ENCODE data around the gene ANXA1. TPM values are rescaled to one million over a fixed set of nuclear protein-coding genes. Genes with fewer than 3 reads are reported as not detected.

Gene ANXA1
- polyA plus RNA-seq, 1 experiment, result 596 TPM

DNA sequence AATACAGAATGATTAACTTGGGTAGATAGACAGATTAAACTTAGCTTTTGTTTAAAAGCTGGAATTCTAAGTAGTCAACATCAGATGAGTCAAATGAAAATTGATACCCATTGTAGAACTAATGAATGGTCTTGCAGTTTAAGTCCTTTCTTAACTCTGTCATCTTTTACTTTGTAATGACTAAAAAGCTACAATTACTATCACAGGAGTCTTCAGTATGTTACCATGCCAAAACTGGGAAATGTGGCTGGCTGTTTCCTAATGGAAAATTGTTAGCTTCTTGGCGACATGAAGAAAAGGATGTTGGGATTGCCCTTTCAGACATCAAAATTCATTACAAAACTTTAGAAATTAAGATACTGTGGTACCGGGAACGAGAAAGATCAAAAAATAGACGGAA, 20.2 kb upstream of the ANXA1 start:
- no peak for DNase-seq (ENCODE audit: low read depth, low spot score)
- CTCF ChIA-PET, result interaction anchor here (1.1 to 1.4 kb wide), 2 partner anchors 24 to 25 kb away, joined by 3 to 13 read pairs; no protein-coding TSS in a partner anchor
- POLR2A ChIA-PET, result no interaction called here
- no peaks in the 10 kb centered on the region for H3K27me3 ChIP-seq (ENCODE audit: control insufficient read depth, insufficient read depth, low read length)
- no peaks in the 10 kb centered on the region for H3K9me3 ChIP-seq (ENCODE audit: control insufficient read depth, insufficient read depth, low read length)
- peak overlapping the region; percentile 60; the same call in 1 of the 2 replicates for H3K4me3 ChIP-seq (ENCODE audit: low read depth, low read length)
- no peak overlapping the region for H3K27ac ChIP-seq (ENCODE audit: low read depth, low read length)
- no peak for TF ChIP-seq CTCF (IDR thresholded peaks at IDR 0.05; ENCODE audit: low read depth, low read length)

- no peaks in the 10 kb centered on the region for H3K9me3 ChIP-seq (ENCODE audit: control insufficient read depth, insufficient read depth, low read length)
- no peak for TF ChIP-seq CTCF (IDR thresholded peaks at IDR 0.05; ENCODE audit: low read depth, low read length)
- ChIA-PET POLR2A (no interaction called here), CTCF (interaction anchor here (0.9 to 1.4 kb wide), 3 partner anchors 25 to 69 kb away, joined by 3 to 14 read pairs (median 13); no protein-coding TSS in a partner anchor)
- peak overlapping the region; percentile 60 for H3K4me3 ChIP-seq (ENCODE audit: low read depth, low read length)
- peak overlapping the region; percentile 86 for H3K27ac ChIP-seq (ENCODE audit: low read depth, low read length)
- H3K27me3 ChIP-seq (ENCODE audit: control insufficient read depth, insufficient read depth, low read length), result no peaks in the 10 kb centered on the region
- DNase-seq (ENCODE audit: low read depth, low spot score), result no peak
Measured at GRCh38 chr9:73132034-73132776, 19.5 kb upstream of the ANXA1 start.

DNA sequence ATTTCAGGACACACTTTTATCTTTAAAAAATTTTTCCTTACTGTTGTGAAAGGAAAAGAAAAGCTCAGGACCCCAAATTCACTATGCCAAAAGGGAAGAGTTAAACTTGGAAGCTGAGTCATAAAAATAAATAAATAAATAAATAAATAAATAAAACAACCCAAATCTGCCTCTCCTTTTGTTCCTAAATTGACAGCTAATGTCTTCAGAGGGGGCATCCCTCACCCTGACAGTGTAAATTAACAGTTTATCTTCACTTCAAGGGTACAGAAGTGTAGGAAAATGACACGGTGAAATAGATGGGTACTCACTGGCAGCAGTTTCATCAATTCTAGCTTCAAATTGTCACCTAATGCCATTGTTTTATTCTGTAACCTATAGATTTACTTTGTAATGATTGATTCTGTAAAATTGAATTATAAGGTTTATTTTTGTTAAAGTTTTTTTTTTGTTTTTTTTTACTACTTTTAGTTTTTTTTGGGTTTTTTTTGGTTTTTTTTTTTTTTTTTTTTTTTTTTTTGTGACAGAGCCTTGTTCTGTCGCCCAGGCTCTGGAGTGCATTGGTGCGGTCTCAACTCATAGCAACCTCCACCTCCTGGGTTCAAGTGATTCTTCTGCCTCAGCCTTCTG, 18.5 kb upstream of the ANXA1 start:
- TF ChIP-seq CTCF (IDR thresholded peaks at IDR 0.05; ENCODE audit: low read depth, low read length), result no peak
- Histone ChIP-seq H3K9me3 (ENCODE audit: control insufficient read depth, insufficient read depth, low read length) (no peaks in the 10 kb centered on the region), H3K27ac (ENCODE audit: low read depth, low read length) (no peak overlapping the region), H3K4me3 (ENCODE audit: low read depth, low read length) (no peak overlapping the region), H3K27me3 (ENCODE audit: control insufficient read depth, insufficient read depth, low read length) (no peaks in the 10 kb centered on the region)
- ChIA-PET POLR2A (no interaction called here), CTCF (interaction anchor here (0.7 to 1.2 kb wide), 5 partner anchors 22 to 68 kb away, joined by 3 to 14 read pairs (median 6); no protein-coding TSS in a partner anchor)
- DNase-seq (ENCODE audit: low read depth, low spot score), result no peak

DNA sequence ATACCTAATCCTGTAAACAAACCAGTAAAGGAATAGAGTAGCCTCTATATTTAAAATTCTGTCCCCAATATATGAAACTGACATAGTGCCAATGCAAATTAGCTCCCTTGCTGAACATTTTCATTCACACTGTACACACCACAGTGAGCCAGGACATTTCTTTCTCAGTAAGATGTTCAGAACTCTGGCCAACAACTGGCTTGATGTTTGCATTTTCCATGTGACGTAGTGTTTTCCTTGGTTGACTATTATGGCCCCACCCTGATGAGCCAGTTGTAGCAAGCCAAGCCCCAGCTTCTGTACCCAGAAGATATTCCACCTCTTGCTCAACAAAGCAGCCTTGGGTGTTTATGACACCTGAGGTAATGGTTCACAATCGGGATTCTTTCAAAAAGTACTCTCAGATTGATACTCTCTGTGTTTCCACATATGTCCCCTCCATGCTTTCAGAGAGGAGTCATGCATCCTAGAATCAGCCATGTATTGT, 17.7 kb upstream of the ANXA1 start:
- CTCF ChIA-PET, result interaction anchor here (0.7 to 2.0 kb wide), 4 partner anchors 21 to 28 kb away, joined by 6 to 8 read pairs (median 6); no protein-coding TSS in a partner anchor
- POLR2A ChIA-PET, result no interaction called here
- no peak for DNase-seq (ENCODE audit: low read depth, low spot score)
- H3K27ac ChIP-seq (ENCODE audit: low read depth, low read length), result no peak overlapping the region
- TF ChIP-seq CTCF (IDR thresholded peaks at IDR 0.05; ENCODE audit: low read depth, low read length), result no peak
- H3K9me3 ChIP-seq (ENCODE audit: control insufficient read depth, insufficient read depth, low read length), result no peaks in the 10 kb centered on the region
- H3K4me3 ChIP-seq (ENCODE audit: low read depth, low read length), result no peak overlapping the region
- H3K27me3 ChIP-seq (ENCODE audit: control insufficient read depth, insufficient read depth, low read length), result no peaks in the 10 kb centered on the region

GRCh38 chr9:73135394-73135793, 16.3 kb upstream of the ANXA1 start:
- ChIA-PET POLR2A (no interaction called here), CTCF (interaction anchor here (2.0 kb wide), 1 partner anchor 28 kb away, joined by 6 read pairs; no protein-coding TSS in a partner anchor)
- H3K27me3 ChIP-seq (ENCODE audit: control insufficient read depth, insufficient read depth, low read length), result no peaks in the 10 kb centered on the region
- no peaks in the 10 kb centered on the region for H3K9me3 ChIP-seq (ENCODE audit: control insufficient read depth, insufficient read depth, low read length)
- no peak for TF ChIP-seq CTCF (IDR thresholded peaks at IDR 0.05; ENCODE audit: low read depth, low read length)
- H3K27ac ChIP-seq (ENCODE audit: low read depth, low read length), result no peak overlapping the region
- H3K4me3 ChIP-seq (ENCODE audit: low read depth, low read length), result no peak overlapping the region
- DNase-seq (ENCODE audit: low read depth, low spot score), result no peak

Data from AG04450 (cell line).